Thyroid gland (tissue), 4 donors: Measurements from ENCODE around the gene HOXD12.

Source experiments
- CTCF ChIP-seq, 6 experiments: fragments of 200-600 bp in 3 of 6; fragments of 450-650 bp in 3 of 6; sonication (generic) in 3 of 6; IDR thresholded peaks; one replicate each; pipeline ENCODE4 v1.5.1; 2016 to 2019; ENCODE audit warnings: antibody characterized with exemption in 6 of 6, mild to moderate bottlenecking in 2 of 6, inconsistent platforms in 1 of 6, moderate library complexity in 1 of 6
- POLR2A ChIP-seq, 2 donors: fragments of 450-650 bp; IDR thresholded peaks; one replicate each; pipeline ENCODE4 v1.6.1; 2017; ENCODE audit warnings: antibody characterized with exemption in 2 of 2, mild to moderate bottlenecking in 2 of 2, moderate library complexity in 1 of 2

GRCh38 chr2:176121190-176122051 lies 21.8 kb downstream of the HOXD12 start:
- TF ChIP-seq POLR2A (IDR thresholded peaks at IDR 0.05): no peak
- TF ChIP-seq CTCF (IDR thresholded peaks at IDR 0.05): no peak
